ENCODE measurements around the gene OSGIN1.

The OSGIN1 gene

DNA sequence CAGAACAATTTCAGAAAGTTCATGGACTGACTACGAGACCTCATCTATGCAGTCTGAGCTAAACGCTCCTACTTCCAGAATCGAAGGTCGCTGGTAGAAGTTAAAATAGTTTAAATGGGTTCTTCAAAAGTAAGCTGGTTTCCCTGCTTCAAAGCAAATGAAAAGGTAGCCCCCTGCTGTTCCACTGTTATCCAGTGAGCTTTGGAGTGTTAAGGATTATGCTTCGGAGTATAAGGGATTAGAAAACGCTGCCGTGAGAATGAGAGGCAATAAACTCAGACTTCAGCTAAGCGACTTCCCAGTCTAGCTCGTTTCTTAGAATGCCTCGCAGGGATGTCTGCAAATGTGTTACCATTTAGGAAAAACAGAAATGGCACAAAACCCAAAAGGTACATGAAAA lies 41.8 kb upstream of the OSGIN1 start:
- no peak for DNase-seq (ENCODE audit: low read depth)
- no peak overlapping the region for H3K4me3 ChIP-seq (ENCODE audit: control insufficient read depth, low read depth, low read length)
- TF ChIP-seq, protein P1, sequence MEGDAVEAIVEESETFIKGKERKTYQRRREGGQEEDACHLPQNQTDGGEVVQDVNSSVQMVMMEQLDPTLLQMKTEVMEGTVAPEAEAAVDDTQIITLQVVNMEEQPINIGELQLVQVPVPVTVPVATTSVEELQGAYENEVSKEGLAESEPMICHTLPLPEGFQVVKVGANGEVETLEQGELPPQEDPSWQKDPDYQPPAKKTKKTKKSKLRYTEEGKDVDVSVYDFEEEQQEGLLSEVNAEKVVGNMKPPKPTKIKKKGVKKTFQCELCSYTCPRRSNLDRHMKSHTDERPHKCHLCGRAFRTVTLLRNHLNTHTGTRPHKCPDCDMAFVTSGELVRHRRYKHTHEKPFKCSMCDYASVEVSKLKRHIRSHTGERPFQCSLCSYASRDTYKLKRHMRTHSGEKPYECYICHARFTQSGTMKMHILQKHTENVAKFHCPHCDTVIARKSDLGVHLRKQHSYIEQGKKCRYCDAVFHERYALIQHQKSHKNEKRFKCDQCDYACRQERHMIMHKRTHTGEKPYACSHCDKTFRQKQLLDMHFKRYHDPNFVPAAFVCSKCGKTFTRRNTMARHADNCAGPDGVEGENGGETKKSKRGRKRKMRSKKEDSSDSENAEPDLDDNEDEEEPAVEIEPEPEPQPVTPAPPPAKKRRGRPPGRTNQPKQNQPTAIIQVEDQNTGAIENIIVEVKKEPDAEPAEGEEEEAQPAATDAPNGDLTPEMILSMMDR (IDR thresholded peaks at IDR 0.05; ENCODE audit: control insufficient read depth, insufficient read depth, low read depth, low read length, missing control alignments) = no peak

DNA sequence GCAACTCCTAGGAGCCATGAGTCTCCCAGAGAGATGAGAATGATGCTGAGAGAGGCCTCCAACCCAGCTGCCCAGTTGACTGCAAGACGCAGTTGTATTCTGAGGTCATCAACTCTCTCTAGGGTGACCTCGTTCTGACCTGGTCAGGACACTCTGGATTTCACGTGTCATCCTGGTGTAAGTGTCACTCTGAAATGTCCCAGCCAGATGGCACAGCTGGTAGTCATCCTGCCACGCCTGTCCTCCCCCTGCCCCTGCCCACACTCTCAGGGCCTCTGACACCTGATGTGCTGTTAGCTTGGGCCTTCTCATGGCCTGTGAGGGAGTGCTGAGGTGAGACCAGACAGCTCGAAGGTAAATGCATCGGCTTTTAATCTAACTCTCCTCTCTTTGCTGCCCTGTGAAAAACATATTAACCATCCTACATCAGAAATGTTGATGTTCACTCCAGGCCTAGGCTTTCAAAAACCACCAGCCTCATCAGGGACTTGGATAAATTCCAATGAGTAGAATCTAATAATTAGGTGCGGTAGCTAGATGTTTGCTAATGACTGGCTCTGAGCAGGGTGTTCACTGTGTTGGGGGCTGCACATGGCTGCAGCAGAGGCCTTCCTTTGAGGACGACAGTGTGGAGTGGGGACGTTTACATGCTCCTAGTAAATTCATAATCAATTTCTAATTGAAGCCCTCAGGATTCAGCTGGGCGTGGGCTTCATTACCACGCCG lies 40.4 kb upstream of the OSGIN1 start:
- DNase-seq (ENCODE audit: low read depth) = no peak
- TF ChIP-seq, protein P1 (IDR thresholded peaks at IDR 0.05; ENCODE audit: control insufficient read depth, insufficient read depth, low read depth, low read length, missing control alignments) = no peak
- no peak overlapping the region for H3K4me3 ChIP-seq (ENCODE audit: control insufficient read depth, low read depth, low read length)

GRCh38 chr16:83913245-83913633 lies 39.8 kb upstream of the OSGIN1 start:
- no peak for DNase-seq (ENCODE audit: low read depth)
- TF ChIP-seq, protein P1 (IDR thresholded peaks at IDR 0.05; ENCODE audit: control insufficient read depth, insufficient read depth, low read depth, low read length, missing control alignments) = no peak
- H3K4me3 ChIP-seq (ENCODE audit: control insufficient read depth, low read depth, low read length) = no peak overlapping the region

GRCh38 chr16:83914091-83914710 lies 38.8 kb upstream of the OSGIN1 start:
- no peak overlapping the region for H3K4me3 ChIP-seq (ENCODE audit: control insufficient read depth, low read depth, low read length)
- no peak for DNase-seq (ENCODE audit: low read depth)
- TF ChIP-seq, protein P1 (IDR thresholded peaks at IDR 0.05; ENCODE audit: control insufficient read depth, insufficient read depth, low read depth, low read length, missing control alignments) = no peak

- TF ChIP-seq, protein P1 (IDR thresholded peaks at IDR 0.05; ENCODE audit: control insufficient read depth, insufficient read depth, low read depth, low read length, missing control alignments) = no peak
- no peak for DNase-seq (ENCODE audit: low read depth)
- H3K4me3 ChIP-seq (ENCODE audit: control insufficient read depth, low read depth, low read length) = no peak overlapping the region
These were observed 38.0 kb upstream of the OSGIN1 start for GRCh38 chr16:83915081-83915480.

DNA sequence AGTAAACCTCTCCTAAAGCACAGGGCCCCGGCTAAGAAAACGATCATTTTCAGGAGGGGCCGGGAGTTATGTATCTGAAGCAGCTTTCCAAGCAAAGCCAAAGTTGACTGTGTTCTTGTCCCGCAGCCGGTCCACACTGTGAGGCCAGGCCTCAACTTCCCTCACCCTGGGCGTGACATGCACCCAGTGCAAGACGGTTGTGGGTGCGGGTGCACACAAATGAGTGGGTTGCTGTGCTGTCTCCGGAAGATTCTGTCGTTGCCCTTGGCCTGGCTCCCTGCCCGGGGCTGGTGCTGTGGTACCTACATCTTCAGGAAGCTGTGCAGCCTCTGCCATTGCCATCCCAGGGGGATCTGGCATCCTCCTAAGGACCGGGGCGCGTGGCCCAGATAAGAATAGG lies 37.5 kb upstream of the OSGIN1 start:
- no peak for DNase-seq (ENCODE audit: low read depth)
- TF ChIP-seq, protein P1 (IDR thresholded peaks at IDR 0.05; ENCODE audit: control insufficient read depth, insufficient read depth, low read depth, low read length, missing control alignments) = no peak
- no peak overlapping the region for H3K4me3 ChIP-seq (ENCODE audit: control insufficient read depth, low read depth, low read length)
